Testis (tissue), 3 donors: ENCODE results near the gene ANTKMT. TPM values are rescaled to one million over a fixed set of nuclear protein-coding genes. Genes with fewer than 3 reads are reported as not detected.
A peak's percentile ranks its signal among the peaks of the same experiment; 100 is the strongest.

ENCODE experiments used
- DNase-seq: peaks from one replicate; pipeline ENCODE4 v3.0.0-alpha.2; 2019
- H3K27ac ChIP-seq, 2 donors: fragments of 200-600 bp; sonication (generic); one replicate each; pipeline ENCODE4 v1.5.1; 2019
- H3K27me3 ChIP-seq: fragments of 200-600 bp; sonication (generic); one replicate; pipeline ENCODE4 v1.5.1; 2019
- H3K36me3 ChIP-seq: fragments of 200-600 bp; sonication (generic); one replicate; pipeline ENCODE4 v1.5.1; 2017; ENCODE audit warnings: low read depth; ENCODE audit errors: missing control alignments
- H3K4me1 ChIP-seq: fragments of 200-600 bp; sonication (generic); one replicate; pipeline ENCODE4 v1.5.1; 2019
- H3K4me3 ChIP-seq, 2 donors: fragments of 200-600 bp; sonication (generic); one replicate each; pipeline ENCODE4 v1.5.1; 2017 to 2019
- H3K9me3 ChIP-seq: fragments of 200-600 bp; sonication (generic); one replicate; pipeline ENCODE4 v1.5.1; 2017
- POLR2A ChIP-seq: fragments of 450-650 bp; IDR thresholded peaks from one replicate; pipeline ENCODE4 v1.6.1; 2017; ENCODE audit warnings: antibody characterized with exemption, mild to moderate bottlenecking, moderate library complexity
- WGBS, 2 donors: methylation state at CpG; one replicate each; pipeline ENCODE4 v1.1.5; 2018; 5-methylcytosine and 5-hydroxymethylcytosine counted together
- intact Hi-C: fragments of 100-400 bp; cut with DNase I; formaldehyde crosslinking; loops from one replicate; pipeline ENCODE4 v1.15.1; 2023; ENCODE audit warnings: low total_unique reads
- polyA plus RNA-seq: library from polyadenylated mRNA; stranded (reverse); fragments of 350-450 nt; fragmentation: Illumina TruSeq; extraction: RNeasy Lipid Tissue Mini Kit (QIAGEN cat#74804); gene quantifications from one replicate; pipeline ENCODE4 v1.2.3, GENCODE V29; 2014; ENCODE audit warnings: low read depth, low replicate concordance; ENCODE audit not compliant: insufficient read depth
- total RNA-seq, 2 donors: library from RNA; depleted of rRNA; stranded (reverse); fragments of >200 nt; gene quantifications; one replicate each; pipeline ENCODE4 v1.2.3, GENCODE V29; 2016
- TF ChIP-seq, protein P1 (sequence below), 3 experiments: fragments of 450-650 bp in 2 of 3; fragments of 200-600 bp in 1 of 3; sonication (generic) in 1 of 3; IDR thresholded peaks; one replicate each; pipeline ENCODE4 v1.5.1; 2016 to 2019; ENCODE audit warnings: antibody characterized with exemption in 3 of 3, mild to moderate bottlenecking in 2 of 3, moderate library complexity in 1 of 3

ANTKMT gene
- total and polyA plus RNA-seq, 3 donors from 2014 or later, result 68.5 to 108 (median 81.1) TPM

DNA sequence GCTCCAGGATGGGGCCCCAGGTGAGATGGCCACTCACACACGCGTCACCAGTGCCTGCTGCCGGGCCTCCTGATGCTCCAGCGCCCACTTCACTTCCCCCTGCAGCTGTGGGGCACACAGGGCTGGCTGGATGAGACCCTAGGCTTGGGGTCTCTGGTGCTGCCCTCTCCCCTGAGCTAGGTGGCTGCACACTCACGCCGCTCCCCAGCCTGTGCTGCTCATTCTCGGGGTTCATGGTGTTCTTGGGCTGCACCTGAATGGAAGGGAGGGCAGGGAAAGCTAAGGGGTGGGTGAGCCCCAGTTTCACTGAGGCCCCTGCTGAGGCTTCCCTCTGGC is 4.1 kb downstream of the ANTKMT start:
- 69% methylated on average over 3 of the region's 7 CpGs; no CpG with 5 or more reads in 1 of the 2 donors for WGBS, 2 donors
- DNase-seq, result no peak

DNA sequence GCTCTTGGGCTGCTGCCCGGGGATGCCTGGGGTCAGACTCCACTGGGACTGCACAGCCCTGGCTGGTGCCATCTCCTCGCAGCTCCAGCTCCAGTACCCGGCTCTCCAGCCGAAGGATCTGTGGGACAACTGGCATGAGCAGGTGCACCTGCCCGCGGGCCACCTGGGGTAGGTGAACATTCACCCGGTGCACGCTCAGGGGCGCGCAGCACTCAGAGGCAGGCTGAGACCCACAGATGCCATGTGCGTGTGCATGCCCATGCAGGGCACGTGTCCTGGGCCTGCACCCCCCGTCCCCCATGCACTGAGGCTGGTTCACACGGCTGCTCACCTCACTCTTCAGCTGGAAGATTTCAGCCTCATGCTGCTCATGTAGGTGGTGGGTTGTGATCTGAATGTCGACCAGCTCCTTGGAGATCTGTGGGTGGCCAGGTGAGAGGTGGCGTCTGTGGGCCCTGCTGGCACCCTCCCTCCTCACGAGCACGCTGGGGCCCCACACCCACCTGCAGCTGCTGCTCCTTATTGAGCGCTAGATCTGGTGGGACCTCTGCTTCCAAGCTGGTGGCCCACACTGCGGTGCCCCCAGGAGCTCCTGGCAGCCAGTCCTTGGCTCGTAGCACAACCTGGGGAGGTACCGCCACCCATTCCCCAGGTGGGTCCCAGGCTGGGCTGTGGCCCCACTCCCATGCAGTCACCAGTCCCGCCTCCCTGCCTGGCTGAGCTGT is 4.7 kb downstream of the ANTKMT start:
- H3K27me3 ChIP-seq, result no peaks in the 10 kb centered on the region
- no peak for DNase-seq
- WGBS, 2 donors, result 44 to 82% methylated on average over 5 to 23 of the region's 23 CpGs
- no peak overlapping the region for H3K27ac ChIP-seq
- H3K9me3 ChIP-seq, result no peaks in the 10 kb centered on the region
- H3K4me1 ChIP-seq, result peaks cover 22% of the 10 kb centered on the region
- TF ChIP-seq POLR2A, result no peak
- TF ChIP-seq, protein P1, sequence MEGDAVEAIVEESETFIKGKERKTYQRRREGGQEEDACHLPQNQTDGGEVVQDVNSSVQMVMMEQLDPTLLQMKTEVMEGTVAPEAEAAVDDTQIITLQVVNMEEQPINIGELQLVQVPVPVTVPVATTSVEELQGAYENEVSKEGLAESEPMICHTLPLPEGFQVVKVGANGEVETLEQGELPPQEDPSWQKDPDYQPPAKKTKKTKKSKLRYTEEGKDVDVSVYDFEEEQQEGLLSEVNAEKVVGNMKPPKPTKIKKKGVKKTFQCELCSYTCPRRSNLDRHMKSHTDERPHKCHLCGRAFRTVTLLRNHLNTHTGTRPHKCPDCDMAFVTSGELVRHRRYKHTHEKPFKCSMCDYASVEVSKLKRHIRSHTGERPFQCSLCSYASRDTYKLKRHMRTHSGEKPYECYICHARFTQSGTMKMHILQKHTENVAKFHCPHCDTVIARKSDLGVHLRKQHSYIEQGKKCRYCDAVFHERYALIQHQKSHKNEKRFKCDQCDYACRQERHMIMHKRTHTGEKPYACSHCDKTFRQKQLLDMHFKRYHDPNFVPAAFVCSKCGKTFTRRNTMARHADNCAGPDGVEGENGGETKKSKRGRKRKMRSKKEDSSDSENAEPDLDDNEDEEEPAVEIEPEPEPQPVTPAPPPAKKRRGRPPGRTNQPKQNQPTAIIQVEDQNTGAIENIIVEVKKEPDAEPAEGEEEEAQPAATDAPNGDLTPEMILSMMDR (IDR thresholded peaks at IDR 0.05), result no peak
- intact Hi-C loops, result no loop called here
- no peaks in the 10 kb centered on the region for H3K36me3 ChIP-seq
- H3K4me3 ChIP-seq, result no peak overlapping the region

More for the DNA sequence above, 4.1 kb downstream of the ANTKMT start:
- Histone ChIP-seq H3K27me3 (no peaks in the 10 kb centered on the region), H3K4me3 (no peak overlapping the region), H3K36me3 (no peaks in the 10 kb centered on the region), H3K4me1 (peaks cover 25% of the 10 kb centered on the region), H3K27ac (no peak overlapping the region), H3K9me3 (no peaks in the 10 kb centered on the region)
- intact Hi-C loops, result no loop called here
- TF ChIP-seq, protein P1 (IDR thresholded peaks at IDR 0.05), result no peak
- TF ChIP-seq POLR2A, result no peak

DNA sequence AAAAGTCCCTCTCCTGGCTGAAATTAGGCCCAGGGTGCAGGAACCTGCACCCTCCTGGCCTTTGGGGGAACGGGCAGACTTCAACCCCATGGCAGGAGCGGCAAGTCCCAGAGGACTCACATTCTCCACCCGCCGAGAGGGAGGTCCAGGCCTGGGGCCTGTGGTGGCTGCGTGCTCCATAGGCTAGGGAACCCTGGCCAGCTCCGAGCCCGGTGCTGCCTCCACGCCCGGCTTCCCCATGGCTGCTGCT is 5.2 kb downstream of the ANTKMT start:
- no peak for TF ChIP-seq POLR2A
- TF ChIP-seq, protein P1 (IDR thresholded peaks at IDR 0.05), result no peak
- H3K27ac ChIP-seq, result no peak overlapping the region
- no peaks in the 10 kb centered on the region for H3K27me3 ChIP-seq
- WGBS, 2 donors, result 20 to 23% methylated on average over 4 to 9 of the region's 9 CpGs
- no peaks in the 10 kb centered on the region for H3K36me3 ChIP-seq
- DNase-seq, result no peak
- no peak overlapping the region for H3K4me3 ChIP-seq
- no peaks in the 10 kb centered on the region for H3K9me3 ChIP-seq
- H3K4me1 ChIP-seq, result peaks cover 22% of the 10 kb centered on the region
- intact Hi-C loops, result no loop called here

DNA sequence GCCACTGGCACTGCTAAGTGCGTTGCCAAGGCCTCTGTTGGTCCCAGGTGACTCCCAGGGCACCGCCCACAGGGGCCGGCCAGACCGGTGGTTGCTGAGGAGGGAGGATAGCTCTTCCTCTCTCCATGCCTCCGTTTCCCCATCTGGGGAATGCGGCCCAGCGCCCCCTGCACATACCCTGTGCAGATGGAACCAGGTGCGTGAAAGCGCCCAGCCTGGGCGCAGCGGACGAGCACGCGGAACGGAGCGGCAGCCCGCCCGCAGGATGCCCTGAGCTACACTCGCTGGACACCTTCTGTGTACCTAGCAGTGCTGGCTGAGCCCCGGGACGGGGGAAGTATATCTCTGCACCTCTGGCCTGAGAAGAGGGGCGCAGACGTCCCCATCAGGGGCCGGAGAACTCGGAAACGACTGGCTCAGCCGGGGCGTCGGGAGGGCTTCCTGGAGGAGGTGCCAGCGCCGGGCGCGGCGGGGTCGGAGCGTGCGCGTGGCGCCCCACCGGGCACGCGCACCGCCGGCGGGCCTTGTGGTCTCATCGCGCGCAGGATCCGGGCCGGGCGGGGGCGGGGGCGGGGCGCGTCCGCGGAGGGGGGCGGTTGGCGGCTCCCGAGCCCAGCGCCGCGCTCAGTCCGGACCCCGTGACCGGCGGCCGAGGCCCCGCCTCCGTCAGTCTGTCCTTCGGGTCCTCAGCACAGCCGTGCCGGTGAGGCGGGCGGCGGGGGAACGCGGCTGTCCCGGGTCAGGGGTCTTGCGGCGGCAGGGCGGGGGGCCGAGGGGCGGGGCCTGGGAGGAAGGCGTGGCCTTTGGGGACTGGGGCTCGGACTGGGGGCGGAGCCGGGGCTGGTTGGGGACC is 5.7 kb downstream of the ANTKMT start, which contains the start of the genes CCDC78 and HAGHL:
Gene CCDC78 (minus strand): TSS at position 6 of the 853 bp plus-strand sequence. CDS start 76 bp downstream, outside the sequence.
Gene HAGHL (plus strand): TSS at position 669 of the 853 bp plus-strand sequence. CDS start 404 bp downstream, outside the sequence.
- H3K27me3 ChIP-seq, result no peaks in the 10 kb centered on the region
- peak within 1 kb of the TSS; percentile 43 to 58 for H3K4me3 ChIP-seq
- peaks cover 19% of the 10 kb centered on the region for H3K4me1 ChIP-seq
- intact Hi-C loops, result no loop called here
- TF ChIP-seq, protein P1 (IDR thresholded peaks at IDR 0.05), result no peak
- no peak for TF ChIP-seq POLR2A
- peak; percentile 63 for DNase-seq
- H3K27ac ChIP-seq, result no peak within 1 kb of the TSS
- WGBS, 2 donors, result 0 to 3% methylated on average over 2 to 49 of the region's 88 CpGs
- no peaks in the 10 kb centered on the region for H3K36me3 ChIP-seq
- no peaks in the 10 kb centered on the region for H3K9me3 ChIP-seq
